Astrocyte (in vitro differentiated cells and primary cell): ENCODE measurements around the gene TENT4A. TPM values are rescaled to one million over a fixed set of nuclear protein-coding genes. Genes with fewer than 3 reads are reported as not detected.

Experiments used
- DNase-seq: peaks from one replicate; pipeline ENCODE4 v3.0.0-alpha.2; 2010; ENCODE audit warnings: low read depth
- FAIRE-seq: peaks from 2 replicates; lab custom pipeline; 2011; peaks lifted over from hg19 to GRCh38; lab: Jason Lieb, UNC
- H2AFZ ChIP-seq: 2 replicates; pipeline ENCODE4 v1.6.0; 2012; ENCODE audit warnings: low read depth, low read length, inconsistent platforms
- H3K27ac ChIP-seq: 2 replicates; pipeline ENCODE4 v1.5.1; 2011; ENCODE audit warnings: low read depth, low read length, inconsistent platforms
- H3K27me3 ChIP-seq: 2 replicates; pipeline ENCODE4 v1.6.0; 2011; ENCODE audit warnings: low read length, inconsistent platforms; ENCODE audit not compliant: insufficient read depth
- H3K36me3 ChIP-seq: 2 replicates; pipeline ENCODE4 v1.5.1; 2011; ENCODE audit warnings: low read length, inconsistent platforms; ENCODE audit not compliant: insufficient read depth
- H3K4me1 ChIP-seq: 2 replicates; pipeline ENCODE4 v1.5.1; 2011; ENCODE audit warnings: low read length, inconsistent platforms; ENCODE audit not compliant: insufficient read depth
- H3K4me2 ChIP-seq: 2 replicates; pipeline ENCODE4 v1.6.0; 2012; ENCODE audit warnings: low read length, inconsistent platforms
- H3K4me3 ChIP-seq: 2 replicates; pipeline ENCODE4 v1.5.1; 2011; ENCODE audit warnings: low read depth, mild to moderate bottlenecking, low read length, inconsistent platforms; ENCODE audit not compliant: insufficient read depth
- H3K79me2 ChIP-seq: 2 replicates; pipeline ENCODE4 v1.6.0; 2012; ENCODE audit warnings: mild to moderate bottlenecking, low read length, inconsistent platforms; ENCODE audit not compliant: insufficient read depth
- H3K9ac ChIP-seq: 2 replicates; pipeline ENCODE4 v1.6.0; 2012; ENCODE audit warnings: mild to moderate bottlenecking, low read length, inconsistent platforms
- H3K9me3 ChIP-seq: 2 replicates; pipeline ENCODE4 v1.5.1; 2012; ENCODE audit warnings: low read depth, mild to moderate bottlenecking, low read length, inconsistent platforms; ENCODE audit not compliant: insufficient read depth
- H4K20me1 ChIP-seq: 2 replicates; pipeline ENCODE4 v1.6.0; 2012; ENCODE audit warnings: low read length, inconsistent platforms; ENCODE audit not compliant: insufficient read depth
- H3K27ac Mint-ChIP-seq: one replicate; pipeline ENCODE4 v1.8.0; 2021; ENCODE audit warnings: mild to moderate bottlenecking, mixed read lengths; ENCODE audit not compliant: unreplicated experiment
- H3K27me3 Mint-ChIP-seq: one replicate; pipeline ENCODE4 v1.8.0; 2021; ENCODE audit warnings: low read depth, mixed read lengths; ENCODE audit not compliant: unreplicated experiment
- H3K36me3 Mint-ChIP-seq: one replicate; pipeline ENCODE4 v1.8.0; 2021; ENCODE audit warnings: low read depth, mixed read lengths; ENCODE audit not compliant: unreplicated experiment
- H3K4me1 Mint-ChIP-seq: one replicate; pipeline ENCODE4 v1.8.0; 2021; ENCODE audit warnings: low read depth, mixed read lengths; ENCODE audit not compliant: unreplicated experiment
- H3K4me3 Mint-ChIP-seq: one replicate; pipeline ENCODE4 v1.8.0; 2021; ENCODE audit warnings: mild to moderate bottlenecking, moderate library complexity, mixed read lengths; ENCODE audit not compliant: unreplicated experiment
- H3K9me3 Mint-ChIP-seq: one replicate; pipeline ENCODE4 v1.8.0; 2021; ENCODE audit warnings: mild to moderate bottlenecking, mixed read lengths; ENCODE audit not compliant: unreplicated experiment
- EZH2 ChIP-seq: IDR thresholded peaks from 2 replicates; pipeline ENCODE4 v1.6.1; 2012; ENCODE audit warnings: mild to moderate bottlenecking, low read length, inconsistent platforms; ENCODE audit not compliant: insufficient read depth
- total RNA-seq: library from RNA; stranded (reverse); gene quantifications from 2 replicates; pipeline ENCODE4 v1.2.1, GENCODE V29; 2021
- TF ChIP-seq, protein P1 (sequence below): IDR thresholded peaks from 2 replicates; pipeline ENCODE4 v1.5.1; 2011; ENCODE audit warnings: low read depth, mild to moderate bottlenecking, inconsistent platforms, low read length, moderate library complexity; ENCODE audit not compliant: insufficient read depth

TENT4A gene
- total RNA-seq, 1 donor from 2014 or later: 18.8 TPM

- H3K36me3 Mint-ChIP-seq: peaks cover 21% of the 10 kb centered on the region
- Histone ChIP-seq H3K36me3 (peaks cover 38% of the 10 kb centered on the region), H4K20me1 (peaks cover 55% of the 10 kb centered on the region), H3K79me2 (peaks cover 55% of the 10 kb centered on the region), H3K4me3 (no peak overlapping the region), H3K4me1 (no peaks in the 10 kb centered on the region), H3K27ac (no peak overlapping the region), H3K4me2 (no peak overlapping the region), H3K9ac (no peak overlapping the region), H2AFZ (no peak overlapping the region), H3K9me3 (no peaks in the 10 kb centered on the region), H3K27me3 (no peaks in the 10 kb centered on the region)
- TF ChIP-seq EZH2: no peak
- TF ChIP-seq, protein P1, sequence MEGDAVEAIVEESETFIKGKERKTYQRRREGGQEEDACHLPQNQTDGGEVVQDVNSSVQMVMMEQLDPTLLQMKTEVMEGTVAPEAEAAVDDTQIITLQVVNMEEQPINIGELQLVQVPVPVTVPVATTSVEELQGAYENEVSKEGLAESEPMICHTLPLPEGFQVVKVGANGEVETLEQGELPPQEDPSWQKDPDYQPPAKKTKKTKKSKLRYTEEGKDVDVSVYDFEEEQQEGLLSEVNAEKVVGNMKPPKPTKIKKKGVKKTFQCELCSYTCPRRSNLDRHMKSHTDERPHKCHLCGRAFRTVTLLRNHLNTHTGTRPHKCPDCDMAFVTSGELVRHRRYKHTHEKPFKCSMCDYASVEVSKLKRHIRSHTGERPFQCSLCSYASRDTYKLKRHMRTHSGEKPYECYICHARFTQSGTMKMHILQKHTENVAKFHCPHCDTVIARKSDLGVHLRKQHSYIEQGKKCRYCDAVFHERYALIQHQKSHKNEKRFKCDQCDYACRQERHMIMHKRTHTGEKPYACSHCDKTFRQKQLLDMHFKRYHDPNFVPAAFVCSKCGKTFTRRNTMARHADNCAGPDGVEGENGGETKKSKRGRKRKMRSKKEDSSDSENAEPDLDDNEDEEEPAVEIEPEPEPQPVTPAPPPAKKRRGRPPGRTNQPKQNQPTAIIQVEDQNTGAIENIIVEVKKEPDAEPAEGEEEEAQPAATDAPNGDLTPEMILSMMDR: no peak
- no peak for FAIRE-seq
- no peak for DNase-seq
- H3K27me3 Mint-ChIP-seq: no peaks in the 10 kb centered on the region
- H3K27ac Mint-ChIP-seq: no peak overlapping the region
- no peaks in the 10 kb centered on the region for H3K9me3 Mint-ChIP-seq
- peaks cover 4% of the 10 kb centered on the region for H3K4me1 Mint-ChIP-seq
- H3K4me3 Mint-ChIP-seq: no peak overlapping the region
These were observed 37.1 kb downstream of the TENT4A start for GRCh38 chr5:6750142-6750840.

- H3K4me1 Mint-ChIP-seq: peaks cover 4% of the 10 kb centered on the region
- no peak overlapping the region for H3K27ac ChIP-seq
- H3K4me3 ChIP-seq: no peak overlapping the region
- no peak overlapping the region for H2AFZ ChIP-seq
- H3K4me2 ChIP-seq: no peak overlapping the region
- H3K9me3 Mint-ChIP-seq: no peaks in the 10 kb centered on the region
- no peaks in the 10 kb centered on the region for H3K4me1 ChIP-seq
- FAIRE-seq: no peak
- no peaks in the 10 kb centered on the region for H3K27me3 Mint-ChIP-seq
- H3K36me3 ChIP-seq: peaks cover 38% of the 10 kb centered on the region
- peaks cover 52% of the 10 kb centered on the region for H4K20me1 ChIP-seq
- no peak for TF ChIP-seq EZH2
- TF ChIP-seq, protein P1: no peak
- peaks cover 50% of the 10 kb centered on the region for H3K79me2 ChIP-seq
- no peaks in the 10 kb centered on the region for H3K9me3 ChIP-seq
- H3K4me3 Mint-ChIP-seq: no peak overlapping the region
- no peak for DNase-seq
- H3K27me3 ChIP-seq: no peaks in the 10 kb centered on the region
- H3K36me3 Mint-ChIP-seq: peaks cover 21% of the 10 kb centered on the region
- H3K9ac ChIP-seq: no peak overlapping the region
- H3K27ac Mint-ChIP-seq: no peak overlapping the region
These were observed 37.9 kb downstream of the TENT4A start for GRCh38 chr5:6750951-6751685.
